Measurements from ENCODE around the gene ABI1.

Gene ABI1

GRCh38 chr10:26844396-26844975, 16.3 kb downstream of the ABI1 start:
- no peak for FAIRE-seq
- DNase-seq (ENCODE audit: insufficient read length, low spot score) = no peak
- TF ChIP-seq CTCF (IDR thresholded peaks at IDR 0.05; ENCODE audit: insufficient read depth, missing control alignments) = no peak

GRCh38 chr10:26843736-26844135, 17.0 kb downstream of the ABI1 start:
- no peak for TF ChIP-seq CTCF (IDR thresholded peaks at IDR 0.05; ENCODE audit: insufficient read depth, missing control alignments)
- no peak for FAIRE-seq
- no peak for DNase-seq (ENCODE audit: insufficient read length, low spot score)

- TF ChIP-seq CTCF (IDR thresholded peaks at IDR 0.05; ENCODE audit: insufficient read depth, missing control alignments) = no peak
- no peak for DNase-seq (ENCODE audit: insufficient read length, low spot score)
- no peak for FAIRE-seq
Observed at GRCh38 chr10:26841733-26842317, 18.9 kb downstream of the ABI1 start.

- no peak for FAIRE-seq
- DNase-seq (ENCODE audit: insufficient read length, low spot score) = no peak
- TF ChIP-seq CTCF (IDR thresholded peaks at IDR 0.05; ENCODE audit: insufficient read depth, missing control alignments) = no peak
Observed at GRCh38 chr10:26840938-26841732, 19.6 kb downstream of the ABI1 start.

GRCh38 chr10:26839966-26840627, 20.7 kb downstream of the ABI1 start:
- no peak for TF ChIP-seq CTCF (IDR thresholded peaks at IDR 0.05; ENCODE audit: insufficient read depth, missing control alignments)
- no peak for DNase-seq (ENCODE audit: insufficient read length, low spot score)
- FAIRE-seq = no peak

- FAIRE-seq (no peak), DNase-seq (ENCODE audit: insufficient read length, low spot score) (no peak)
- no peak for TF ChIP-seq CTCF (IDR thresholded peaks at IDR 0.05; ENCODE audit: insufficient read depth, missing control alignments)
Observed at GRCh38 chr10:26837139-26837538, 23.6 kb downstream of the ABI1 start.

All from D721Med (cell line).